SK-N-SH treated with all-trans-retinoic acid at 6 μM for 48 hours (cell line): Measurements from ENCODE around the gene MDGA2.

Experiments
- ATAC-seq: fragments of 200-7000 bp; cut with Tn5 transposase; 3 replicates; pipeline ENCODE4 v1.9.1; 2020; ENCODE audit warnings: mild to moderate bottlenecking, moderate library complexity
- ARNTL ChIP-seq: fragments of 450-650 bp; formaldehyde crosslinking; IDR thresholded peaks from 2 replicates; pipeline ENCODE4 v1.5.0; 2020; ENCODE audit warnings: low read depth, mild to moderate bottlenecking, moderate library complexity, borderline replicate concordance
- BACH2 ChIP-seq: fragments of 250-450 bp; sonication (Bioruptor Pico); IDR thresholded peaks from 2 replicates; pipeline ENCODE4 v1.9.0; 2021; ENCODE audit warnings: mild to moderate bottlenecking, borderline replicate concordance
- CREB5 ChIP-seq: fragments of 250-450 bp; sonication (Bioruptor Pico); IDR thresholded peaks from 2 replicates; pipeline ENCODE4 v1.5.1; 2020; ENCODE audit warnings: low read depth, mild to moderate bottlenecking, moderate library complexity
- CSRNP3 ChIP-seq: fragments of 250-450 bp; sonication (Bioruptor Pico); IDR thresholded peaks from 2 replicates; pipeline ENCODE4 v1.5.1; 2021; ENCODE audit warnings: mild to moderate bottlenecking, moderate library complexity
- ESRRG ChIP-seq: fragments of 250-450 bp; sonication (Bioruptor Pico); IDR thresholded peaks from 2 replicates; pipeline ENCODE4 v1.6.1; 2021; ENCODE audit warnings: mild to moderate bottlenecking
- GLIS3 ChIP-seq: fragments of 250-450 bp; sonication (Bioruptor Pico); IDR thresholded peaks from 2 replicates; pipeline ENCODE4 v1.5.0; 2020; ENCODE audit warnings: mild to moderate bottlenecking, moderate library complexity
- ISL1 ChIP-seq: fragments of 250-450 bp; sonication (Bioruptor Pico); IDR thresholded peaks from 2 replicates; pipeline ENCODE4 v2.1.2; 2022; ENCODE audit warnings: mild to moderate bottlenecking, moderate library complexity
- OSR1 ChIP-seq: fragments of 250-450 bp; sonication (Bioruptor Pico); IDR thresholded peaks from 2 replicates; pipeline ENCODE4 v1.8.0; 2022; ENCODE audit warnings: moderate library complexity, mild to moderate bottlenecking, inconsistent platforms
- PATZ1 ChIP-seq: fragments of 250-450 bp; sonication (Bioruptor Pico); IDR thresholded peaks from 2 replicates; pipeline ENCODE4 v1.8.0; 2020; ENCODE audit warnings: mild to moderate bottlenecking, moderate library complexity, borderline replicate concordance
- POU6F1 ChIP-seq: fragments of 250-450 bp; sonication (Bioruptor Pico); IDR thresholded peaks from 2 replicates; pipeline ENCODE4 v1.8.0; 2021; ENCODE audit warnings: low read depth, mild to moderate bottlenecking, moderate library complexity, borderline replicate concordance
- TCF4 ChIP-seq: fragments of 250-450 bp; sonication (Bioruptor Pico); IDR thresholded peaks from 2 replicates; pipeline ENCODE4 v1.8.0; 2021; ENCODE audit warnings: mild to moderate bottlenecking, moderate library complexity, borderline replicate concordance
- TOX ChIP-seq: fragments of 250-450 bp; sonication (Bioruptor Pico); IDR thresholded peaks from 2 replicates; pipeline ENCODE4 v1.8.0; 2021; ENCODE audit warnings: mild to moderate bottlenecking, moderate library complexity, borderline replicate concordance
- ZFP3 ChIP-seq: fragments of 250-450 bp; sonication (Bioruptor Pico); IDR thresholded peaks from 2 replicates; pipeline ENCODE4 v1.5.0; 2020; ENCODE audit warnings: mild to moderate bottlenecking, moderate library complexity
- ZNF8 ChIP-seq: fragments of 450-650 bp; formaldehyde crosslinking; IDR thresholded peaks from 2 replicates; pipeline ENCODE4 v1.5.0; 2020; ENCODE audit warnings: mild to moderate bottlenecking, moderate library complexity

MDGA2 gene

GRCh38 chr14:47276931-47277330 lies 398.5 kb downstream of the MDGA2 start (continued):
- TF ChIP-seq PATZ1 (no peak), TOX (CRISPR knock-in tag) (no peak), CSRNP3 (no peak), POU6F1 (CRISPR knock-in tag) (no peak), OSR1 (CRISPR knock-in tag) (no peak)

- TF ChIP-seq ZFP3 (no peak), TCF4 (CRISPR knock-in tag) (no peak), ESRRG (no peak)
- TF ChIP-seq, all 23 proteins: peak for 0
- no peak for ATAC-seq
Measured at GRCh38 chr14:47273939-47274338, 401.5 kb downstream of the MDGA2 start.

- TF ChIP-seq CREB5 (CRISPR knock-in tag) (no peak), BACH2 (no peak), ZNF8 (no peak), PATZ1 (no peak), ISL1 (CRISPR knock-in tag) (no peak), ZFP3 (no peak), ESRRG (no peak), GLIS3 (CRISPR knock-in tag) (no peak), ARNTL (CRISPR knock-in tag) (no peak), TCF4 (CRISPR knock-in tag) (no peak)
- TF ChIP-seq, all 23 proteins: peak for 0
- no peak for ATAC-seq
Measured at GRCh38 chr14:47270715-47271114, 404.7 kb downstream of the MDGA2 start.

DNA sequence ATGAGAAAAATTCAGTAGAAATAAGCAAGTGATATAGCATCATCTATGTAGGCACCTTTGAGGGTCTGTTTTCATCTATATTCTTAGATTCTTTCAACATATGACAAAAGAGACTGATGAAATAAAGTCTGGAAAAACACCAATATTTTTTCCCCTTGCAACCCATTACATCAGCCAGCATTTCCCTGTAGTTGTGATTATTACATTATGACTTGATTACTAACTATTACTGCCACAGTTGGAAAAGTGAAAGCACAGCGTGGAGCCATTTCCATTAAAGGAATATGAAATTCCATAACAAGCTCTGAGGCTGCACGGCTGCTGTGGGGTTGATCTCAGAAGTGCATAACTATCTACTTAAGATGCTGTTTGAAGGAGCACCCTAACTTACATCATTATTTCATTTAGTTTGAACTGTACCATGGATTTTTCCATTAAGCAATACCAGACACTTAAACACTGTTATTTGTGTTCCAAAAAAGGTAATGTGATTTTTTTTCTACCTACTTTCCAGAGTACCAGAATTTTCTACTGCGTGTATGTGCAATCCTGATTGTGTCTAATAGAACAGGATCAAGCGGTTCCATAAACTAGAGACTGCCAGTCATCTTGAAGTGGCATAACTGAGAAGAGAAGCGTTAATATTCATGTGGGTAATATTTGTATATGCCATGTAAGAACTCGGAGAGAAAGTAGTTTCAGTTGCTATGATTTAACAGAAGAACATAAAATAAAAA lies 405.5 kb downstream of the MDGA2 start:
- no peak for ATAC-seq
- TF ChIP-seq CSRNP3 (no peak), PATZ1 (no peak)
